ENCODE results near the gene LSM7. TPM values are rescaled to one million over a fixed set of nuclear protein-coding genes. Genes with fewer than 3 reads are reported as not detected.

Gene LSM7
- total RNA-seq, 1 experiment from 2014 or later, result 282 TPM

DNA sequence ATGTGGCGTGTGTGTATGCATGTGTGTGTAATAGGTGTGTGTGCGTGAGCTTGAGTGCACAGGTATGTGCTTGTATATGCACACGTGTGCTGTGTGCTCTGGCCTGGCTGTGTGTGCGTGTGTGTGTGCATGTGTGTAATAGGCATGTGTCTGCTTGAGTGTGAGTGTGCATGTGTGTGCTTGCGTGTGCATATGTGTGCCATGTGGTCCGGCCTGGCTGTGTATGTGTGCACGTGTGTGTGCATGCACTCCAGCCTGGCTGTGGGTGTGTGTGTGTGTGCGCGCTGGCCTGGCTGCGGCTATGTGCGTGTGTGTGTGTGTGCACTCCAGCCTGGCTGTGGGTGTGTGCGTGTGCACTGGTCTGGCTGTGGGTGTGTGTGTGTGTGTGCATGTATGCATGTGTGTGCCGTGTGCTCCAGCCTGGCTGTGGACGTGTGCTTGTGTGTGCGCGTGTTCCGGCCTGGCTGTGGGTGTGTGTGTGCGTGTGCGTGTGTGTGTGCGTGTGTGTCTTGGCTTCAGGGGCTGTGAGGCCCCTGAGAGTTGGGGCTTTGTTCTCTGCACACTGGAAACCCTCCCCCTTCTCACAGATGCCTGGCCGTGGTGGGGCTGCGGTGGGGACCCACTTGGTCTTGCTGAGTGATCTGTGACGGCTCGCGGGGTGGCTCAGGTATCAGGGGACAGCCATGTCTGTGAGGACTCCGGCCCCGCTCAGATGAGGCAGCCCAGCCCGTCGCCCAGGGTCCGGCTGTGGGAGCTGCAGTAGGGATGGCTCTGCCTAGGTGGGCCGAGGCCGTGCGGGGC lies 8.3 kb upstream of the LSM7 start:
- Histone ChIP-seq H3K27me3 (ENCODE audit: low read length) (no peaks in the 10 kb centered on the region), H3K9me2 (replicated peaks; ENCODE audit: low read length) (no peaks in the 10 kb centered on the region), H4K20me1 (ENCODE audit: low read length) (no peaks in the 10 kb centered on the region), H3K36me3 (ENCODE audit: low read depth, low read length) (no peaks in the 10 kb centered on the region), H3F3A (ENCODE audit: low read length, unreplicated experiment) (no peaks in the 10 kb centered on the region), H3K4me3 (ENCODE audit: low read length) (no peak overlapping the region), H3K9ac (ENCODE audit: low read length) (no peak overlapping the region), H3K9me3 (ENCODE audit: low read length) (no peaks in the 10 kb centered on the region), H3K27ac (ENCODE audit: low read length) (no peak overlapping the region), H3K4me2 (ENCODE audit: low read length) (no peak overlapping the region), H3K79me2 (ENCODE audit: low read length) (peaks cover 14% of the 10 kb centered on the region), H3K4me1 (ENCODE audit: insufficient read depth, low read length) (no peaks in the 10 kb centered on the region), H2AFZ (ENCODE audit: low read length) (no peak overlapping the region)
- POLR2A ChIA-PET (ENCODE audit: unreplicated experiment), result no interaction called here
- CTCF ChIA-PET, result no interaction called here
- BruUV-seq (replicated peaks), result no TSS peak
- intact Hi-C loops (cut with micrococcal nuclease), result no loop called here
- ATAC-seq (no peak), DNase-seq (no peak)
- no peak for TF ChIP-seq EZH2 (IDR thresholded peaks at IDR 0.05; ENCODE audit: low read length, unreplicated experiment)
- TF ChIP-seq CTCF (conservative IDR thresholded peaks at IDR 0.05; ENCODE audit: low read depth, low read length), result no peak
- no peak for TF ChIP-seq EZH2phosphoT487 (IDR thresholded peaks at IDR 0.05; ENCODE audit: borderline replicate concordance, low read length)

DNA sequence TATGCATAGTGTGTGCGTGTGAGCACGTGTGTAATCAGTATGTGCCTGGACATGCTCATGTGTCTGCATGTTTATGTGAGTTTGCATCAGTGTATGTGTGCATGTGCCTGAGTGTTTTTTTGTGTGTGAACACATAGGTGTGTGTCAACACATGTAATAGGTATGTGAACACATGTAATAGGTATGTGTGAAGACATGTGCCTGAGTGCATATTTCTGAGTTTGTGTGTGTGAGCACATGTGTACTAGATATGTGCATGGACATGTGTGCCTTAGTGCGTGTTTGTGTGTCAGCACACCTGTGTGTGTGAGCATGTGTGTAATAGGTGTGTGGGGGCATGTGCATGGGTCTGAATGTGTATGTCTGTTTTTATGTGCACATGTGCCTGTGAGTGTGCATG lies 7.5 kb upstream of the LSM7 start:
- BruUV-seq (replicated peaks), result no TSS peak
- POLR2A ChIA-PET (ENCODE audit: unreplicated experiment), result no interaction called here

More for the DNA sequence above, 7.5 kb upstream of the LSM7 start:
- DNase-seq (no peak), ATAC-seq (no peak)
- H3K4me2 ChIP-seq (ENCODE audit: low read length), result no peak overlapping the region
- TF ChIP-seq CTCF (conservative IDR thresholded peaks at IDR 0.05; ENCODE audit: low read depth, low read length) (no peak), EZH2 (IDR thresholded peaks at IDR 0.05; ENCODE audit: low read length, unreplicated experiment) (no peak), EZH2phosphoT487 (IDR thresholded peaks at IDR 0.05; ENCODE audit: borderline replicate concordance, low read length) (no peak)
- no peak overlapping the region for H2AFZ ChIP-seq (ENCODE audit: low read length)
- H3K9me2 ChIP-seq (replicated peaks; ENCODE audit: low read length), result no peaks in the 10 kb centered on the region
- no peaks in the 10 kb centered on the region for H3K4me1 ChIP-seq (ENCODE audit: insufficient read depth, low read length)
- H3K9me3 ChIP-seq (ENCODE audit: low read length), result no peaks in the 10 kb centered on the region
- CTCF ChIA-PET, result no interaction called here
- H3K79me2 ChIP-seq (ENCODE audit: low read length), result peaks cover 23% of the 10 kb centered on the region
- no peaks in the 10 kb centered on the region for H3F3A ChIP-seq (ENCODE audit: low read length, unreplicated experiment)
- intact Hi-C loops (cut with micrococcal nuclease), result no loop called here
- H3K27ac ChIP-seq (ENCODE audit: low read length), result no peak overlapping the region
- no peak overlapping the region for H3K9ac ChIP-seq (ENCODE audit: low read length)
- H4K20me1 ChIP-seq (ENCODE audit: low read length), result no peaks in the 10 kb centered on the region
- H3K27me3 ChIP-seq (ENCODE audit: low read length), result no peaks in the 10 kb centered on the region
- H3K4me3 ChIP-seq (ENCODE audit: low read length), result no peak overlapping the region
- H3K36me3 ChIP-seq (ENCODE audit: low read depth, low read length), result no peaks in the 10 kb centered on the region

Data from PC-3 (cell line).